A549 treated with AZD9567 at 1 μM for 4 hours (cell line): ENCODE results near the gene CABLES2. TPM values are rescaled to one million over a fixed set of nuclear protein-coding genes. Genes with fewer than 3 reads are reported as not detected.

Experiments
- total RNA-seq: library from RNA; stranded (reverse); fragments of 200-300 nt; extraction: Qiagen RNA extraction; gene quantifications from 5 replicates; pipeline ENCODE4 v1.2.3, GENCODE V29; 2022; ENCODE audit not compliant: insufficient read depth

The CABLES2 gene, protein sequence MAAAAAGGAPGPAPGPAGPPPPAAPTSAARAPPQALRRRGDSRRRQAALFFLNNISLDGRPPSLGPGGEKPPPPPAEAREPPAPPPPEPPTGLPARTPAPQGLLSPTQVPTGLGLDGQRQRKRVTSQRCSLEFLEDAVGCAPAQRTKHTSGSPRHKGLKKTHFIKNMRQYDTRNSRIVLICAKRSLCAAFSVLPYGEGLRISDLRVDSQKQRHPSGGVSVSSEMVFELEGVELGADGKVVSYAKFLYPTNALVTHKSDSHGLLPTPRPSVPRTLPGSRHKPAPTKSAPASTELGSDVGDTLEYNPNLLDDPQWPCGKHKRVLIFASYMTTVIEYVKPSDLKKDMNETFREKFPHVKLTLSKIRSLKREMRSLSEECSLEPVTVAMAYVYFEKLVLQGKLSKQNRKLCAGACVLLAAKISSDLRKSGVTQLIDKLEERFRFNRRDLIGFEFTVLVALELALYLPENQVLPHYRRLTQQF
- 3.9 to 5.9 TPM (median 5.5 TPM) in 5 replicates for total RNA-seq

GRCh38 chr20:62407221-62407992 lies at the start of gene CABLES2:
CABLES2 (minus strand) TSS chr20:62407285; CDS start chr20:62407276, 9 bp downstream.

GRCh38 chr20:62427172-62428001 lies 20.3 kb upstream of the CABLES2 start, which contains the start of gene RBBP8NL:
RBBP8NL (minus strand) TSS chr20:62427539; CDS start chr20:62419647, 7,892 bp downstream.

GRCh38 chr20:62386383-62387218 lies 20.5 kb downstream of the CABLES2 start, which contains the start of gene RPS21:
RPS21 (plus strand) TSS chr20:62387103; CDS start chr20:62387339, 236 bp downstream.

DNA sequence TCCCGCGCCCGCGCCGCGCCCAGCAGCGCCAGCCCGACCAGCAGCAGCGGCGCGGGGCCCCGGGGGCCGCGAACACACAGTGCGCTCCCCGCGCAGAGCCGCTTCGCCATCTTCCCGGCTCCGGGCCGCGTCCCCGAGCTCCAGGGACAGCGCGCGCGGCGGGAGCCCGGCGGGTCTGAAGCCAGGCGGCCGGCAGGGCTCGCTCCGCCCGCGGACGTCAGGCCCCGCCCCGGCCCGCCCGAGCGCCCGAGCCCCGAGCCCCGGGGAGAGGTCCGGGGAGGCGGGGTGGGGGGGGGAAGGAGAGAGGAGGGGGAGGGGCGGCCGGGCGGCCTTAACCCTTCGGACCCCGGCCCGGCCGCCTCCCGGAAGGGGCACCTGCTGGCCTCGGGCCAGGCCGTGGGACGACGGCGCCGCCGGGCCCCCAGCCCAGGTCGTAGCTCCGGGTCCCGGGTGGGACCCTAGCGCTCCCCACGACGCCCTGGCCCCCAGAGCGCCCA lies 39.9 kb downstream of the CABLES2 start, which contains the start of gene LAMA5:
Gene LAMA5, minus strand, starts transcription at position 177 of the 497 bp plus-strand sequence. Its CDS starts 67 bp downstream, at position 110.

Other genes starting within 250 kb of the CABLES2 start
- 20.2 to 41.4 TPM (median 39.6 TPM) in 5 replicates for gene MTG2, start 224.3 kb downstream of the CABLES2 start, total RNA-seq
- gene HRH3, start 187.0 kb downstream of the CABLES2 start, total RNA-seq: 0.05 to 0.06 TPM in 2 of 5 replicates, not detected in the others
- gene OSBPL2, start 168.8 kb downstream of the CABLES2 start, total RNA-seq: 16.8 to 21.9 TPM (median 20.4 TPM) in 5 replicates
- 156 to 196 TPM (median 192 TPM) in 5 replicates for gene ADRM1, start 104.3 kb downstream of the CABLES2 start, total RNA-seq
- gene LAMA5, start 40.0 kb downstream of the CABLES2 start, total RNA-seq: 190 to 476 TPM (median 435 TPM) in 5 replicates
- 1,967 to 3,050 TPM (median 2,844 TPM) in 5 replicates for gene RPS21, start 20.2 kb downstream of the CABLES2 start, total RNA-seq
- gene RBBP8NL, start 20.3 kb upstream of the CABLES2 start, total RNA-seq: 0.45 to 0.74 TPM (median 0.61 TPM) in 4 of 5 replicates, not detected in the other
- 0.67 to 2.3 TPM (median 0.77 TPM) in 5 replicates for gene GATA5, start 68.7 kb upstream of the CABLES2 start, total RNA-seq
- gene SLCO4A1, start 235.2 kb upstream of the CABLES2 start, total RNA-seq: 8.5 to 10.9 TPM (median 10.6 TPM) in 5 replicates